Neural crest cell (in vitro differentiated cells): ENCODE data around the gene B4GALT1. TPM values are rescaled to one million over a fixed set of nuclear protein-coding genes. Genes with fewer than 3 reads are reported as not detected.

Experiments used
- DNase-seq: peaks from one replicate; pipeline ENCODE4 v3.0.0; 2021; ENCODE audit warnings: low read depth, mixed read lengths, low spot score
- H3K27ac Mint-ChIP-seq: one replicate; pipeline ENCODE4 v1.8.0; 2021; ENCODE audit warnings: mild to moderate bottlenecking, mixed read lengths; ENCODE audit not compliant: unreplicated experiment
- H3K27me3 Mint-ChIP-seq: 2 replicates; pipeline ENCODE4 v1.8.0; 2021; ENCODE audit warnings: low read depth, mild to moderate bottlenecking, mixed read lengths
- H3K36me3 Mint-ChIP-seq: 2 replicates; pipeline ENCODE4 v1.8.0; 2021; ENCODE audit warnings: low read depth, mild to moderate bottlenecking, mixed read lengths
- H3K4me1 Mint-ChIP-seq: 2 replicates; pipeline ENCODE4 v1.8.0; 2021; ENCODE audit warnings: mixed read lengths
- H3K4me3 Mint-ChIP-seq: one replicate; pipeline ENCODE4 v1.8.0; 2021; ENCODE audit warnings: mild to moderate bottlenecking, mixed read lengths
- H3K9me3 Mint-ChIP-seq: 2 replicates; pipeline ENCODE4 v1.8.0; 2021; ENCODE audit warnings: mixed read lengths
- CTCF ChIP-seq: fragments of 200-600 bp; sonication (generic); conservative IDR thresholded peaks from 2 replicates; pipeline ENCODE4 v1.5.0; 2021; ENCODE audit warnings: antibody characterized with exemption, mild to moderate bottlenecking
- total RNA-seq: library from RNA; stranded (reverse); gene quantifications from 2 replicates; pipeline ENCODE4 v1.2.1, GENCODE V29; 2021

Gene B4GALT1
- total RNA-seq, 1 donor from 2014 or later, result 17.9 TPM

GRCh38 chr9:33180526-33181184 is 13.5 kb upstream of the B4GALT1 start:
- Mint-ChIP-seq H3K4me3 (no peak overlapping the region), H3K27me3 (peaks cover 45% of the 10 kb centered on the region), H3K9me3 (no peaks in the 10 kb centered on the region), H3K36me3 (no peaks in the 10 kb centered on the region), H3K4me1 (no peaks in the 10 kb centered on the region), H3K27ac (no peak overlapping the region)
- DNase-seq, result no peak
- TF ChIP-seq CTCF, result no peak

DNA sequence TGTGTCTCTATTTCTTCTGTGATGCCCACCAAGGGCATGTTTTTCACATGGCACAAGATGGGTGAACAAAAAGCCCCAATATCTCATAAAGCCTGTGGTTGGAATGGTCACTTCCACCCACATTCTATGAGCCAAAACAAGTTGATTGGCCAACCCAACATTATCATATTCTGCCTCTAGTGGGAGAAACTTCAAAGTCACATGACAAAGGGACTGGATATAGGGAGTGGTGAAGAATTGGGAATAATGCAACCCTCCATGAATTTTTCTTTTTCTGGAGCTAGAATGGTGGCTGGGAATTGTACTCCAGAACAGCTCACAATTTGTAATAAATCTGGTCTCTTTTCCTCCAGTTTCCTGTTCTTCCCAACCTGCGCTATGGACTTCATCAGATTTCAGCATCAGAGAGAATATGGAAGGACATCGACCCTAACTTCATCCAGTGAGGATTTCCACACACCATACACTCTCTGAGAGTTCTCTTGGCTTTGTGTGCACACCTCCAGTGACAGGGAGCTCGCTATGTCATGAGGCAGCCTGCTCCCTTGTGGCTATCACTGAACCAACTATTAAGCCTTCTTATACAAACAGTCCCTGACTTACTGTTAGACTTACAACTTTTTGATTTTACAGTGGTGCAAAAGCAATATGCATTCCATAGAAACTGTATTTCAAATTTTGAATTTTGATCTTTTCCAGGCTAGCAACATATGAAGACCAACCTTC is 12.0 kb upstream of the B4GALT1 start:
- Mint-ChIP-seq H3K27me3 (peaks cover 33% of the 10 kb centered on the region), H3K36me3 (no peaks in the 10 kb centered on the region), H3K4me3 (no peak overlapping the region), H3K9me3 (no peaks in the 10 kb centered on the region), H3K27ac (no peak overlapping the region), H3K4me1 (no peaks in the 10 kb centered on the region)
- no peak for TF ChIP-seq CTCF
- DNase-seq, result no peak

DNA sequence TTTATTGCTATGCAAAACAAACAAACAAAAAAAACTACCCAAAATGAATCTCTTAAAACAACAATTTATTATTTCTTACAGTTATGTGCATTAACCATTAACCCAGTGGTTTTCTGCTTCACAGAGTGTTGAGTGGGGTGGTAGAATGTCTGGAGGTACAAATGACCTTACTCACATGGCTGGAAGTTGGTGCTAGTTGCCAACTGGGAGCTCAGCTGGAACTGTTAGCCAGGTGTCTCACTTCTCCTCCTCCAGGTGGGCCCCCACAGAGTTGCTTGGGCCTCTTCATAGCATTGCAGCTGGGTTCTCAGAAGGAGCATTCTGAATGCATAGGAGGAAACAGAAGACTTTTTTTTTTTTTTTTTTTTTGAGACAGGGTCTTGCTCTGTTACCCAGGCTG is 10.5 kb upstream of the B4GALT1 start:
- Mint-ChIP-seq H3K4me3 (no peak overlapping the region), H3K36me3 (no peaks in the 10 kb centered on the region), H3K27me3 (peaks cover 32% of the 10 kb centered on the region), H3K9me3 (no peaks in the 10 kb centered on the region), H3K27ac (no peak overlapping the region), H3K4me1 (no peaks in the 10 kb centered on the region)
- no peak for TF ChIP-seq CTCF
- no peak for DNase-seq

GRCh38 chr9:33177086-33177485 is 9.9 kb upstream of the B4GALT1 start:
- Mint-ChIP-seq H3K27me3 (peaks cover 27% of the 10 kb centered on the region), H3K9me3 (no peaks in the 10 kb centered on the region), H3K4me3 (no peak overlapping the region), H3K4me1 (no peaks in the 10 kb centered on the region), H3K36me3 (no peaks in the 10 kb centered on the region), H3K27ac (no peak overlapping the region)
- TF ChIP-seq CTCF, result no peak
- DNase-seq, result no peak

- no peak overlapping the region for H3K4me3 Mint-ChIP-seq
- H3K27ac Mint-ChIP-seq, result no peak overlapping the region
- no peaks in the 10 kb centered on the region for H3K36me3 Mint-ChIP-seq
- no peak for DNase-seq
- no peaks in the 10 kb centered on the region for H3K4me1 Mint-ChIP-seq
- TF ChIP-seq CTCF, result no peak
- peaks cover 19% of the 10 kb centered on the region for H3K27me3 Mint-ChIP-seq
- no peaks in the 10 kb centered on the region for H3K9me3 Mint-ChIP-seq
Observed at GRCh38 chr9:33175649-33176325, 8.7 kb upstream of the B4GALT1 start.
